Mesenchymal stem cell (in vitro differentiated cells and primary cell): ENCODE results near the gene SORBS2.
A peak's percentile ranks its signal among the peaks of the same experiment; 100 is the strongest.

Source experiments
- DNase-seq: peaks from one replicate; pipeline ENCODE4 v3.0.0-alpha.2; 2013
- H2AFZ ChIP-seq: one replicate; pipeline ENCODE4 v1.6.1; 2013; ENCODE audit warnings: low read depth, mild to moderate bottlenecking, control low read depth, inconsistent platforms, low read length, moderate library complexity
- H2AK5ac ChIP-seq: 2 replicates; pipeline ENCODE4 v1.6.1; 2013; ENCODE audit warnings: low read length, moderate library complexity, mild to moderate bottlenecking, inconsistent platforms; ENCODE audit not compliant: severe bottlenecking
- H2BK120ac ChIP-seq: one replicate; pipeline ENCODE4 v1.6.1; 2013; ENCODE audit warnings: low read depth, mild to moderate bottlenecking, inconsistent platforms, low read length, moderate library complexity
- H2BK12ac ChIP-seq, 2 experiments: one replicate each; pipeline ENCODE4 v1.6.1; 2013; ENCODE audit warnings: inconsistent platforms in 2 of 2, low read length in 2 of 2, mild to moderate bottlenecking in 2 of 2, moderate library complexity in 2 of 2, control low read depth in 1 of 2
- H2BK15ac ChIP-seq: one replicate; pipeline ENCODE4 v1.6.1; 2013; ENCODE audit warnings: mild to moderate bottlenecking, low read depth, inconsistent platforms; ENCODE audit not compliant: poor library complexity, severe bottlenecking
- H2BK5ac ChIP-seq: 2 replicates; pipeline ENCODE4 v1.6.1; 2013; ENCODE audit warnings: low read depth, mild to moderate bottlenecking, low read length, control low read depth, inconsistent platforms; ENCODE audit not compliant: poor library complexity, severe bottlenecking
- H3K14ac ChIP-seq, 2 experiments: one replicate each; pipeline ENCODE4 v1.6.1; 2013; ENCODE audit warnings: inconsistent platforms in 2 of 2, low read length in 2 of 2, control low read depth in 1 of 2, mild to moderate bottlenecking in 1 of 2, moderate library complexity in 1 of 2
- H3K18ac ChIP-seq, 2 experiments: one replicate each; pipeline ENCODE4 v1.6.1; 2013; ENCODE audit warnings: inconsistent platforms in 2 of 2, low read length in 2 of 2, control low read depth in 1 of 2, low read depth in 1 of 2, mild to moderate bottlenecking in 1 of 2
- H3K23ac ChIP-seq, 2 experiments: one replicate each; pipeline ENCODE4 v1.6.1; 2013; ENCODE audit warnings: inconsistent platforms in 2 of 2, low read length in 2 of 2, mild to moderate bottlenecking in 2 of 2, moderate library complexity in 2 of 2, control low read depth in 1 of 2
- H3K27ac ChIP-seq: 2 replicates; pipeline ENCODE4 v1.5.1; 2013; ENCODE audit warnings: mild to moderate bottlenecking, moderate library complexity, low read length, control low read depth, inconsistent platforms; ENCODE audit not compliant: poor library complexity, severe bottlenecking
- H3K27me3 ChIP-seq, 2 experiments: 2 replicates each; pipeline versions ENCODE4 v1.6.1 to v1.7.0; 2013; ENCODE audit warnings: low read length in 2 of 2, mild to moderate bottlenecking in 2 of 2, moderate library complexity in 2 of 2, control low read depth in 1 of 2, inconsistent platforms in 1 of 2; ENCODE audit not compliant: control insufficient read depth in 1 of 2, insufficient read depth in 1 of 2
- H3K36me3 ChIP-seq, 2 experiments: 2 replicates each; pipeline versions ENCODE4 v1.6.1 to v1.7.0; 2013; ENCODE audit warnings: low read length in 2 of 2, control low read depth in 1 of 2, inconsistent platforms in 1 of 2, low read depth in 1 of 2, mild to moderate bottlenecking in 1 of 2; ENCODE audit not compliant: insufficient read depth in 2 of 2, control insufficient read depth in 1 of 2
- H3K4ac ChIP-seq, 2 experiments: one replicate each; pipeline ENCODE4 v1.6.1; 2013; ENCODE audit warnings: inconsistent platforms in 2 of 2, low read length in 2 of 2, mild to moderate bottlenecking in 2 of 2, moderate library complexity in 2 of 2, control low read depth in 1 of 2, low read depth in 1 of 2
- H3K4me1 ChIP-seq: 2 replicates; pipeline ENCODE4 v1.6.1; 2013; ENCODE audit warnings: low read depth, low read length, control low read depth; ENCODE audit not compliant: control insufficient read depth, insufficient read depth
- H3K4me2 ChIP-seq: 2 replicates; pipeline ENCODE4 v1.6.1; 2013; ENCODE audit warnings: low read length, mild to moderate bottlenecking, inconsistent platforms; ENCODE audit not compliant: poor library complexity, severe bottlenecking
- H3K4me3 ChIP-seq, 2 experiments: 2 replicates each; pipeline versions ENCODE4 v1.5.1 to v1.7.0; 2013; ENCODE audit warnings: low read length in 2 of 2, mild to moderate bottlenecking in 2 of 2, control low read depth in 1 of 2, low read depth in 1 of 2; ENCODE audit not compliant: insufficient read depth in 1 of 2
- H3K79me1 ChIP-seq: replicated peaks from 2 replicates; pipeline ENCODE4 v1.6.1; 2013; ENCODE audit warnings: mild to moderate bottlenecking, control low read depth, low read length, inconsistent platforms; ENCODE audit not compliant: poor library complexity, severe bottlenecking
- H3K9ac ChIP-seq: 2 replicates; pipeline ENCODE4 v1.7.0; 2013; ENCODE audit warnings: mild to moderate bottlenecking, low read length, moderate library complexity
- H3K9me3 ChIP-seq: 2 replicates; pipeline ENCODE4 v1.7.0; 2013; ENCODE audit warnings: mild to moderate bottlenecking, low read length; ENCODE audit not compliant: control insufficient read depth
- H4K8ac ChIP-seq: one replicate; pipeline ENCODE4 v1.6.1; 2013; ENCODE audit warnings: inconsistent platforms, mild to moderate bottlenecking, low read length, moderate library complexity
- H4K91ac ChIP-seq: one replicate; pipeline ENCODE4 v1.6.1; 2013; ENCODE audit warnings: mild to moderate bottlenecking, low read length, inconsistent platforms
- WGBS: methylation state at CpG from one replicate; pipeline ENCODE4 v1.1.7; 2013; ENCODE audit warnings: mixed read lengths; 5-methylcytosine and 5-hydroxymethylcytosine counted together

SORBS2 gene

GRCh38 chr4:185805979-185806378, 6.0 kb downstream of the SORBS2 start:
- Histone ChIP-seq H2BK15ac (no peak overlapping the region), H3K4me2 (no peak overlapping the region), H4K91ac (no peak overlapping the region), H2BK5ac (no peak overlapping the region), H3K14ac (no peak overlapping the region), H3K18ac (no peak overlapping the region), H3K36me3 (no peaks in the 10 kb centered on the region), H3K4me3 (no peak overlapping the region), H2BK120ac (no peak overlapping the region), H4K8ac (no peak overlapping the region), H3K4ac (no peak overlapping the region), H3K27me3 (no peaks in the 10 kb centered on the region), H3K79me1 (no peaks in the 10 kb centered on the region), H3K23ac (no peak overlapping the region), H2AFZ (peak overlapping the region; percentile 27), H3K9me3 (no peaks in the 10 kb centered on the region), H2BK12ac (no peak overlapping the region), H3K4me1 (peaks cover 3% of the 10 kb centered on the region), H2AK5ac (no peak overlapping the region), H3K27ac (no peak overlapping the region), H3K9ac (no peak overlapping the region)
- DNase-seq: no peak
- 77% methylated on average over 3 of the region's 4 CpGs for WGBS

DNA sequence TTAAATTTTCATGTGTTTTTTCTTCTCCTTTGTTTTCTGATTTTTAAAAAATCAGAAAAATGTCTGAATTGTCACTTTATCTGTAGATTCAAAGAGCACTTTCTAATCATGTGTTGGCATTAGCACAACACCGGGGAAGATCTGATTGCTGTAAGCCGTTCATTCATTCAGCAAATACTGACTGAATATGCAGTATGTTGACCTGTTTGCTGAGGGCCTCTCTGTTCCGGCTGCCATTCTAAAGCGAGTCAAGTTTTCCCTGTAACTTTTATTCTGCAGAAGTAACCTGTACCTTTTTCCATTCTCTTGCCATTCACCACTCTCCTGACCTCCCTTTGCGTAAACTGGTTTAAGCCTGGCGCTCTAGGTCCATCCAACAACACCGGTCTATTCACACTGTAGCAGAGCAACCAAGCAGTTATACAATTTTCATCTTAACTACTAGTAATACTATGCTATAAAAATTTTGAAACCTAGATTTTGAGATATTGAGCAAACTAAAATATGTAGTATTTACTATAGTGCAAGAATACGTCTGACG, 6.7 kb downstream of the SORBS2 start:
- Histone ChIP-seq H3K23ac (no peak overlapping the region), H3K14ac (no peak overlapping the region), H3K4me3 (no peak overlapping the region), H2BK5ac (no peak overlapping the region), H3K27ac (no peak overlapping the region), H3K4me1 (peaks cover 1% of the 10 kb centered on the region), H2BK15ac (no peak overlapping the region), H4K91ac (no peak overlapping the region), H3K36me3 (no peaks in the 10 kb centered on the region), H4K8ac (no peak overlapping the region), H3K79me1 (no peaks in the 10 kb centered on the region), H3K9ac (no peak overlapping the region), H3K4me2 (no peak overlapping the region), H2BK120ac (no peak overlapping the region), H2AFZ (no peak overlapping the region), H3K27me3 (no peaks in the 10 kb centered on the region), H2AK5ac (no peak overlapping the region), H2BK12ac (no peak overlapping the region), H3K18ac (no peak overlapping the region), H3K9me3 (no peaks in the 10 kb centered on the region), H3K4ac (no peak overlapping the region)
- DNase-seq: no peak
- whole genome bisulfite sequencing: 94% methylated on average over 7 of the region's 9 CpGs

DNA sequence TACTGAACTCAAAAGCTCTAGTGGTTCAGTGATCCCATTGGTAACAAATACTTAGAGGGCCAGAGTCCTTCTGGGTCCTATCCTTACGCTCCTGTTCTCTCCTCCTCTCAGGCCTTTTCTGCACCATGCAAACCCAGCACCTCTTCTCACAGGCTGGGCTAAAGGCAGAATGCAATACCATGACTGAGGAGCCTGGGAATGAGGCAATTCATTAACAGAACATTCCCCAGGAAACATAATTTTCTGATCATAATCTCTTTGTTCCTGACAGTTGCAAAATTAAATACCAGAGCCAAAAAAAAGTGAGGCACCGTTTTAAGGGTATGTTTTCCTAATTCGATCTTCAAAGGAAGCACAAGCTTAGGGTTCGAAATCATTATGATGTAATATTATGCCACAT, 9.0 kb downstream of the SORBS2 start:
- H2AK5ac ChIP-seq: no peak overlapping the region
- H3K18ac ChIP-seq: no peak overlapping the region
- no peak overlapping the region for H3K4me2 ChIP-seq
- no peak overlapping the region for H2BK5ac ChIP-seq
- H3K23ac ChIP-seq: no peak overlapping the region
- H3K4ac ChIP-seq: no peak overlapping the region
- no peaks in the 10 kb centered on the region for H3K4me1 ChIP-seq
- no peaks in the 10 kb centered on the region for H3K36me3 ChIP-seq
- no peak overlapping the region for H3K4me3 ChIP-seq
- no peak overlapping the region for H4K91ac ChIP-seq
- H2BK12ac ChIP-seq: no peak overlapping the region
- H2AFZ ChIP-seq: no peak overlapping the region
- H2BK120ac ChIP-seq: no peak overlapping the region
- H4K8ac ChIP-seq: no peak overlapping the region
- WGBS: 98% methylated on average over 3 of the region's 4 CpGs
- no peak overlapping the region for H3K9ac ChIP-seq
- DNase-seq: no peak
- H3K27me3 ChIP-seq: peaks cover 0 to under 1% of the 10 kb centered on the region in 2 experiments
- H3K9me3 ChIP-seq: no peaks in the 10 kb centered on the region
- H3K27ac ChIP-seq: no peak overlapping the region
- H2BK15ac ChIP-seq: no peak overlapping the region
- H3K79me1 ChIP-seq: no peaks in the 10 kb centered on the region
- no peak overlapping the region for H3K14ac ChIP-seq

- Histone ChIP-seq H2AFZ (no peak overlapping the region), H3K4ac (no peak overlapping the region), H4K91ac (no peak overlapping the region), H3K4me2 (no peak overlapping the region), H3K36me3 (no peaks in the 10 kb centered on the region), H3K14ac (no peak overlapping the region), H2BK120ac (no peak overlapping the region), H3K27me3 (peaks cover 0 to 4% of the 10 kb centered on the region in 2 experiments), H4K8ac (no peak overlapping the region), H3K23ac (no peak overlapping the region), H3K27ac (no peak overlapping the region), H3K4me1 (peaks cover 1% of the 10 kb centered on the region), H2AK5ac (no peak overlapping the region), H3K79me1 (no peaks in the 10 kb centered on the region), H3K4me3 (no peak overlapping the region), H2BK15ac (no peak overlapping the region), H2BK5ac (no peak overlapping the region), H3K18ac (no peak overlapping the region), H3K9me3 (no peaks in the 10 kb centered on the region), H3K9ac (no peak overlapping the region), H2BK12ac (no peak overlapping the region)
- DNase-seq: peak; percentile 28
- WGBS: 84% methylated on average over 4 of the region's 4 CpGs
These were observed 10.5 kb downstream of the SORBS2 start for GRCh38 chr4:185801471-185801870.
